Mammary epithelial cell (primary cell): ENCODE results near the gene KRT12.
"Not testable (repeated sequence)": the region's sequence is repeated elsewhere in the genome, so short reads cannot be mapped to it uniquely, and the experiment has no call there.

ENCODE experiments used
- CTCF ChIP-seq, 2 donors: IDR thresholded peaks in 1 of 2; conservative IDR thresholded peaks in 1 of 2; 2 replicates each; pipeline ENCODE4 v1.5.1; 2011 to 2012; ENCODE audit warnings: inconsistent platforms in 2 of 2, low read length in 2 of 2, mild to moderate bottlenecking in 2 of 2, control low read depth in 1 of 2, low read depth in 1 of 2; ENCODE audit not compliant: insufficient read depth in 1 of 2; ENCODE audit errors: extremely low read depth in 1 of 2
- EZH2 ChIP-seq: IDR thresholded peaks from 2 replicates; pipeline ENCODE4 v1.6.1; 2012; ENCODE audit warnings: low read length, inconsistent platforms, borderline replicate concordance

GRCh38 chr17:40858667-40859066, 8.4 kb downstream of the KRT12 start:
- TF ChIP-seq CTCF (conservative IDR thresholded peaks at IDR 0.05 in 1 of 2, IDR thresholded peaks at IDR 0.05 in 1 of 2; ENCODE audit: extremely low read depth in 1 of 2, insufficient read depth in 1 of 2, low read depth in 1 of 2, low read length in 2 of 2); EZH2: not testable (repeated sequence)
